A172 (cell line): Measurements from ENCODE around the gene MEN1. TPM values are rescaled to one million over a fixed set of nuclear protein-coding genes. Genes with fewer than 3 reads are reported as not detected.

Source experiments
- DNase-seq: peaks from one replicate; pipeline ENCODE4 v3.0.0-alpha.2; 2015; ENCODE audit warnings: low spot score
- total RNA-seq: library from RNA; depleted of rRNA; stranded (reverse); fragments of >200 nt; shearing (Covaris generic); gene quantifications from 2 replicates; pipeline ENCODE4 v1.2.3, GENCODE V29; 2014; rRNA removed

The MEN1 gene
- 14.3 and 15.0 TPM in 2 replicates for total RNA-seq

DNA sequence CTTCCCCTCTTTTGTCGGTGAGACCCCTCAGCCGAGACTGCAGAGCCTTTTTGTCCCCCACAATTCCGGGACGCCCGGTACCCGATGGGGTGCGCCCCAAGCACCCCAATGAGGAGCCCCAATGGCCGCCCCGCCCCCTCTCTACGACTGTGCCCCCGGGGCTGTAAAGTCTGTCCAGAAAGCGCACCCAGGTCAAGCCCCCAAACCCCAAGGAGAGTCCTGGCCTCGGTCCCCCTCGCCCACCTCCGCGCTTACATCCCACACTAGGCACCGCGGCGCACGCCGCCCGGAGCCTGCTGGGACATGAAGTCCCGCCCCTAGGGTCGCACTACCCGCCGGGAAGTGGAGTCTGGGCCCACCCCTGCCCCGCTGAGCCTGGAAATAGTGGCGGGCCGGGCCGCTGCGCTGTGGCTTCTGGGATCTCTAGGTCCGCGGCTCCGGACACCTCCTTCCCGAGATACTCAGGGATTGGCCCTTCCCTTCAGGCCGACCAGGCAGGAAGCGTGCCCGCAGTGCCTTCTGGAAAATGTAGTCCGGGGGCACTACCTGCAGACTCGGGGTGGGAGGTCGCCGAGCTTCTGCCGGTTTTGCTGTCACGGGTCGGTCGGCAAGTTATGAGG lies at the start of gene MEN1:
TSS of gene MEN1 (minus strand) at position 281 of the 620 bp plus-strand sequence. CDS start 442 bp downstream, outside the sequence.
- peak; percentile 87 for DNase-seq

DNA sequence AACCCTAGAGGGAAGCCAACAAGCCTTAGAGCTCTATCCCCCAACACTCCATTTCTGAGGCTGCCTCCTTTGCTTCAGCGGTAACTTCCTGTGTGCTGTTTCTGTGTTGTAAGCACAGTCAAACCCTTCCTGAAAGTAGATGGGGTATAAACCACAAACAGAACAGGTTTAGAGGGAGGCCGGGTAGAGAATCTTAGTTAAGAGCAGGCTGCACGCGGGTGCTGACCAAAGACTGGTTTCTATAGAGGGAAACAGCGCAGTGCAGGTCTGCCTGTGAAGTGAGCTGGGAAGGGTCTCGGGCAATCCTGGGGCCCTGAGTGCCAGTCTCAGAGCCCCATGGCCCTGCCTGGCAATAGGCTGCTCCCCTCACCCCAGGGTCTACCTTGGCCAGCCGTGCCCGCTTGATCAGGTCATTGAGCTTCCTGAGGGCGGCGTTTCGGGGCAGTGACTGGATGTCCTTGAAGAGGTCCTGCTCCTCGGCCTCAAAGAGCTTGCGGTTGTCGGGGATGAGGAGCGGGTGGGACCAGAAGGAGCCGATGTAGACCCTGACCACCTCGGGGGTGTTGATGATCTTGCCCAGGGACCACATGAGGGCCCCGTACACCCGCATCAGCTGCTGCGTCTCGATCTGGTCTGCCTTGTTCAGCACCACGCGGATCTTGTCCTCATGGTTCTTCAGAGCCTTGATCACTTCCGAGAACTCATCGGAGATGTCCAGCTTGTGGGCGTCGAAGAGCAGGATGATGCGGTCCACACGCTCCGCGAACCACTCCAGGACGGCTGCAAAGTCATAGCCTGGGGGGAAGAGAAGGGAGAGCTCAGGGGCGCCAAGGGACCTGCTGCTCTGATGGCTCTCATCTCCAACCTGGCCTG lies 49.4 kb upstream of the MEN1 start:
- no peak for DNase-seq

DNA sequence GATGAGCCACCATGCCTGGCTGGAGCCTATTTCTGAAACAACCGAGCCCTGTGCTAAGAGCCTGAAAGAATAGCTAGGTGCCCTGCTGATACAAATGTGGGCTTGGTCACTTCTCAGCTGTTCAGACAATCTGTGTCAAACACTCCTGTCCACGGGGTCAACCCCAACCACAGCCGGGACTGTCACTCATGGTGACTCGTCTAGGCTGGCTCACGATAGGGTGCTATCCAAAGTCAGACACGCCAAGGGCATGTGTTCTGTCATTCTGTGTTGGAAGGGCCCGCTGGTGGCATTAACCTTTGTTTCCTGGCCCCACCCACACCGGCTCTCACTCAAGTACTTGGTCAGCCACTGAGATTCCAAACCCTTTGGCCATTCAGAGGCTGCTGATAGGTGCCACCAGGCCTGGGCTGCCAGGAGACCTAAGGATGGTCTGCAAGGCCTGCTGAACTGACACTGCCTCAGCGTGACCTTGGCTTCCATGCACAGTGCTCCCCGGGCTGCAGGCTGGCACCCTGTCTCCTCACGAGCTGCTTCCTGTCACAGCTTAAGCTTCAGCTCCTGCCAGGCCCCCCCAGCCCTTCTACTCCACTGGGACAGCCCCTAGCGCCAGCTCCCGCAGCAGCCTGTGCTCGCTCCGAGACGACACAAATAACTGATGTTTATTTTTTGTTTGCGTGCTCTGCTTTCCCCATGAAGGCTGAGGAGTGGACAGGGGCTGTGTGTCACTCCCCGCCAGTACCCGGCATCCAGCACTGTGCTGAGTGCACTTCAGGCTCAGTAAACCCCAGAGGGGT lies 48.3 kb upstream of the MEN1 start:
- no peak for DNase-seq

DNA sequence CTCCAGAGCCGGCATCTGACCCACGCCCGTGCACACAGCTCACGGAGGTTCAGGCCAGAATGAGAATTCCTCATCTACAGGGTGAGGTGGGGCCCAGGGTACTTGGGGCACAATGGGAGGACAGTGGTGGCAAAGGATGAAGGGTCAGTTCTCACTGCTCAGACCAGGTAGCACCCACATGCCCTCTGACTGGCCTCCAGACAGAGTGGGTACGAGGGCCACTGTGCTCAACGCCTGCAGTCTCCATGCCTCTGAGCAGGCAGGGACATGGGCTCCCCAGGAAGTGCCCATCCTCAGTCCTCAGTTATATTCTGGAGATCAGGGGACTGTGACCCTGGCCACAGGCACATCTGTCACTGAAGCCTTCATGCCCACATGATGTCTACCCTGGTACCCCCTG lies 47.1 kb upstream of the MEN1 start:
- DNase-seq, result no peak

DNA sequence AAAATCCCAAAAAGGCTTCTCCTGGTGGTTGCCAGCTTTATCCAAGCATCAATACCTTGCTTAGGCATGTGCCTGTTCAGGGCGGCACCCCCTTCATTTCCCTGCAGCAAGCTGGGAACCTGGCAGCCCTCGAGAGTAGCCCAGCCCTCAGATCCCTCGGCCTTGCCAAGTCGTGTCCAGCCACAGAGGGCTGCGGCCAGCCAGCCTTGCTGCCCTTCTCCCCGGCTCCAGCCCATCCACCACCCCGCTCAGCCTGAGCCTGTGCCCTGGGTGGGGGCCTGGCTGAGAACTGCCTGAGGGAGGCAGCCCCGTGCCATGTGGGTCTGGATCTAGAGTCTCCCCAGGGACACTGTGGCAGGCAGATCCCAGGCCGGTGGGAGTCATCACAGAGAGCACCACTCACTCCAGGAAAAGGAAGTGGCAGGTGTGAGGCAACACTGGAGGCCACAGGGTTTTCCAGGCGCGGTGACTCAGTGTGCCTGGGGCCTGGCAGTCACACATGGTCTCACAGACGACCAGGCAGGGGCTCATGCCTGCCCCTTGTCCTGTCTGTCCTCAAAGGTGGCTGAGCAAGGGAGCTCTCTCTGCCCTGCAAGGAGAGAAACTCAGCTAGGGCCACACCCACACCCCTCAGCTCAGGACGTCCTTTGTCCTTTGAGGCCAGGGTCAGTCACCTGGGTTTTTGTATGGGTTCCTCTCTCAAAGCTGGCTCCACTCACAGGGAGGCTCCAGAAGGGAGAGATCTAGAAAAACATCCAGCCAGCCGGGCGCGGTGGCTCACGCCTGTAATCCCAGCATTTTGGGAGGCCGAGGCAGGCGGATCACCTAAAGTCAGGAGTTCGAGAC lies 46.3 kb upstream of the MEN1 start:
- peak; percentile 96 for DNase-seq

DNA sequence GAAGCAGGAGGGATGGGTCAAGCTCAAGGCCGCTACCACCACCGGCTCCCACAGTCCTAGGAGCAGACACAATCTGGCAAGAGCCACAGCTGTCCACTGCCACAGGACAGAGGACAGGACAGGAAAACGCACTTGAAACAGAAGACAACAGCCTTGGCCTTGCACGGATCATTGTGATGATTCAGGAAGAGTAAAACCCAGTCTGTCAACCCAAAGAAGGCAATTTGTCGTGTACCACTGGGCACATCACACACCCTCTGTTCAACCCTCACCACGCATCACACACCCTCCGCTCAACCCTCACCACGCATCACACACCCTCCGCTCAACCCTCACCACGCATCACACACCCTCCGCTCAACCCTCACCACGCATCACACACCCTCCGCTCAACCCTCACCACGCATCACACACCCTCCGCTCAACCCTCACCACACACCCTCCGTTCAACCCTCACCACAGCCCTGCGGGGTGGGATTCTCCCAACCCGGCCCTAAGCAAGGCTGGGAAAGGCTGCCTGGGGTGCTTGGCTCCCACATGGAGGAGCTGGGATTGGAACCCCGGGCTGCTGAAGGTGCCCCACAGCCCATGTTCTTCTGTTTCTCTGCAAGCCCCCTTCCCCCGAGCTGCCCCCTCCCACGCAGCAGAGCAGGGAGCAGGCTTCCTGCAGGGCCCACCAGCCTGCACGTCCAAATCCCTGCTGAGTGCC lies 45.4 kb upstream of the MEN1 start:
- no peak for DNase-seq

DNA sequence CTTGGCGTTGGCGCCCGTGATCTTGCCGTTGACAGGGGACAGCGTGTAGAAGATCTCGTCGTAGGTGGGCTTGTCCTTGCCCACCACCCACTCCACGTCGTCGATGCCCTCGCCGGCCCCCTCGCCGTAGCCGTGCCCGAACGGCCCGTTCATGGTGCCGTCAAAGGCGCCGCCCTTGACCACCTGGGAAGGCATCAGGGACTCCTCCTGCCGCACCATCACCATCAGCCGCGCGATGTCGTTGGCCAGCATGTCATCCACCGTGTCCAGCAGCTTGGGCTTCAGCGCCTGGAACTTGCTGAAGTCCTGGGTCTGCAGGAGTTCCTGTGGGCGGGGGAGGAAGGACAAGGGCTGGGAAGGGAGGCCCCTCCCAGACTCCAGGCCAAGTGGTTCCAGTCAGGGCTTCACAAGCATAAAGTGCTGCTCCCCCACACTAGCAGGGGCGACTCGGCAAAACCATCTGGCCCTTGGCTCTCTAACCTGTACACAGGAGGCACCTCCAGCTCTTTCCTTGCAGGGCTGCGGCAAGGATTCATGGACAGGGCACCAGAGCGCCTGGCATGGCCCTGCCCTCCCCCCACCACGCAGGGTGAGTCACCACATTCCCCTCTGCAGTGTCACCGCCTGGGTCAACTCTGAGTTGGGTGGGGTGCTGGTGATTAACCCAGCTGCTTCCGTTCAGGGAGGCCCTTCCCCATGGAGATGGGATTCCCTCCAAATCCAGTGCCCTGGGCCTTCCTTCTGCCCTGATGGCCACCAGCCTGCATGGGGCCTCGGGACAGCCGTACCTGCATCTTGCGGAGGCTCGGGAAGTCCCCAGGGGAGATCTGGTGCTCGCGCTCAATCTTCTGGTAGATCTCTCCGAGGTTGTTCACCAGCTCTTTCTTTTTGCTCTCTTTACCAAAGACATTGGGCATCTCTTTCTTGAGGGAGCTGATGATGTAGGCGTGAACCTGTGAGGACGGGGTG lies 44.5 kb upstream of the MEN1 start:
- peak; percentile 99 for DNase-seq

DNA sequence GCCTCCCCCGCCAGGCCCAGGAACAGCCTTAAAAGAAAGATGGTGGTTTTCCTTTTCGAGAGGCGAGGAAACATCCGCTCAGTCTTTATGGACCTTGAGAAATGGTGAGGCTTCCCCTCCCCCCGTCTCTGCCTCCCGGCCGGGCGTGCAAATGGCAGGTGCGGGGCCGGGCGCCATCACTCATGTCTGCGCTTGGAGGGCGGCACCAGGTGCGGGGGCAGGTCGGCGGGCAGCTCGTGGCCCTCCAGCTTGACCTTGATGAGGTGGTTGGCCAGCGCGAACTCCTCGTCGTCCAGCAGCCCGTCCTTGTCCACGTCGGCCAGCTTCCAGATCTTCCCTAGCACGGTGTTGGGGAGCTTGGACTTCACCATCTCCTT lies 43.8 kb upstream of the MEN1 start:
- DNase-seq, result no peak

DNA sequence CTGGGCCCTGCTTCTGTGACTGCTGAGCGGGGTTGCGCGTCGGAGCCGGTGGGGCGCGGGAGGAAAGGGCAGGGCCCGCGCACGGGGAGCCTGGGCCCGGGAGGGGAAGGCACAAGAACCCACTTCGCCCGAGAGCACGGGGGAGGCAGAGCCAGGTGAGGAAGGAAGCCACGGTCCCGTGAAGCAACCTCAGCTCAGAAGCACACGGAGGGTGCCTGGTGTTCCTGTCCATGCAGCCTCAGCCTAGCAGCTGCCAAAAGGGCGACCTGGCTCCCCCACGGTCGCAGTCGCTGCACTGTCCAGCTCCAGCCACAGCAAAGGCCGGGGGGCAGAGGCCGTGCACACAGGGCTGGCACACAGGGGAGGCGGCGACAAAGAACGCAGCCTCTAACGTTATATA lies 43.4 kb upstream of the MEN1 start:
- no peak for DNase-seq

DNA sequence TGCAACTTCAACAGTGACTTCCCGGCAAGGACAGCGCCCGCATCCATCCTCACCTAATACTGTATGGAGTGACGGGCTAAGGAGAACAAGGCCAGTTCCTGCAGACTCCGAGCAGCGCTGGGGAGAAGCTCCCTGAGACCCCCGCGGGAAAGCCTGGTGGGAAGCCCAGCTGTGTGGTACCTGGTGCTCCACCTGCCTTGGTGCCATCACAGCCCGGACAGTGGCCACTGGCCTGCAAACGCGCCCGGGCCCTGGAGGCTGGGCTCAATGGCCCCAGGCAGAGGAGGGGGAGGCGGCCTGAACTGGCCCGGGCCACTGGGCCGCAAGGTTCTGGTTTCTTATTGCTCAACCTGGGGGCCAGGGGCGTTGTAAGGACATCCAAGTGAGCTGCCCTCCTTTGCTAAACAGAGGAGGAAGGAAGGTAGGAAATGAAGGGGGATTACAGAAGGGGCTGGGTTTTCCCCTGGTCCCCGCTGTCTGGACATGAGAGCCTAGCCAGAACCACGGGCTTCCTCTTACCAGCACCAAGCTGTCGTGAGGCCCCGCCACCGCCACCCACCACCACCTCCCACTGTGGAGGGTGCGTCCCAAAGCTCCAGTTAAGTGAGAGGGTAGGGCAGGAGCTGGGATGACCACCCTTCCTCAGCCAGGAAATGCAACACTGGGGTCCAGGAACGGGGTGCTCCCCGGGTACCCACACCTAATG lies 42.6 kb upstream of the MEN1 start:
- DNase-seq, result no peak

DNA sequence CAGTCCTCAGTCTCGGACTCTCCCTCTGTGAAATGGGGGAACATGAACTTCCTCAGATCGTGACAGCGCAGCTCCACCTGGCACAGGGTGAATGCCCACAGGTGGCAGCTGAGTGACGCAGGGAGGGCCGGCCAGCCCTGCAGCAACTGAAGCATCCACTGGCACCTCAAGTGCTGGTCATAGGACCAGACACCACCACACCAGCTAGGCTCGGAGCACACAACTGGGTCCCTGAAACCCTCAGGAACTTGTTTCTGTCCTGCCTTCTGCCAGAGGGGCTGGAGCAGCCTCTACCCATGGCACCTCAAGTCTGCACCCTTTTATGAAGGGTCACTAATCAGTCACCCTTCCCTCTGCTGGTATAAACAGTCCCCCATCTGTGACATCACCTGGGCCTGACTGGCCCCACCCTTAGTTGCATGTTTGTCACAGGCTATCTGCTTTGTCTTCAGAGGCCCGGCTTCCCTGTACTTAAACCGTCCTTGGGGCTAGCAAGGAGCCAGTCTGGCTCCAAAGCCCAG lies 41.5 kb upstream of the MEN1 start:
- no peak for DNase-seq

DNA sequence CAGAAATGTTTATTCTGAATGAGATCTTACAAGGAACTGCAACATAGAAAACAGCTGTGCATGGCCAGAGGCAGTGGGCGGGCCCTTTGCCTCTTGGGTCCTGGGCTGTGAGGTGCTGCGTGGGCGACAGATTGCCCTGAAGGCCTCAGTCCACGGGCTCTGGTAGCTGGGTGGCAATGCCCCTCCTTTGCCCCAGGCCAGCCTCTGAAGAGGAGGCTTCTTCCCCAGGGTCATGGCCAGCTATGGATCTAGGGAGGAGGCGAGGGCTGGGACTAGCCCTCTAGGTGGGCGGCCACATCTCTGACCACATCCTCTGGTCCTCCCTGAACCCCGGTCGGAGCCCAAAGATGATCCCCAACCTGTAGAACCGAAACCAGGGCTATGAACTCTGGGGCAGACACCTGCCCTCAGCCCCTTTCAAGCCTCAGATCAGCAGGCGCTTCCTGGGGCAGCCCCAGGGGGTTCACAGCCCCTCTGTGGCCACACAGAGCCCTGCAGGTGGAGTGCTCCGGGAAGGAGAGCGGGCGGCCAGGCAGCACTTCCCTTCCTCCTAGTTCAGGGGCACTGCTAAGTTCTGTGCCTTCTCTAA lies 40.7 kb upstream of the MEN1 start:
- DNase-seq, result no peak

DNA sequence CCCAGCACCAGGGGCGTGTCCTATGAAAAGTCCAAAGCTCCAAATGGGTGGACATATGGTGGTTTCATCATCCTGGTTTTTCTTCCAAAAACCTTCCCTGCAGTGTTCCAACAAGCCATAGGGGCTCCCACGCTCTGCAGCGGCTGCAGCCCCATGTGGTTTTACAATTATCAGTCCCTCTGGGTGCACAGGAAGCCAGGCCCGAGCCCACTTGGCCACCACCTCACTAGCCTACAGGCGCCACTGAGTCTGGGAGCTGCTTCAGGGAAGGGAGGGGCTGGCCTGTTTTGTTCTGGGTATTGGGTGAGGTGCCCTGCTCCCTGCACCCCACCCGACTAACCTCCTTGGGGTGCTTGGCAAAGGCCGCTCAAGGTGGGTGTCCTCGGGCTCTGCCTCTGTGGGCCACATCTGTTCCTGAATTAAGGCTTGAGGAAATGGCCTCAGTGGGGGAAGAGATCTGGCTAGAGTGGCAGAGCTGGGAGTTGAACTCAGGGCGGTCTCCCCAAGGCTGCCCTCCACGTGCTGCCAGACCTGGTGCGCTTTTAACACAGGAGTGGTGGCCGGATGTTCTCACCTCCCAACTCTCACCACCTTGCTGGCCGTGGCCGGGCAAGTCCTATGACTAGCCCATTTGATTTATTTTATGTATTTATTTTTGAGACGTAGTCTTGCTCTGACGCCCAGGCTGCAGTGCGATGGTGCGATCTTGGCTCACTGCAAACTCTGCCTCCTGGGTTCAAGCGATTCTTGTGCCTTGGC lies 39.4 kb upstream of the MEN1 start:
- no peak for DNase-seq

DNA sequence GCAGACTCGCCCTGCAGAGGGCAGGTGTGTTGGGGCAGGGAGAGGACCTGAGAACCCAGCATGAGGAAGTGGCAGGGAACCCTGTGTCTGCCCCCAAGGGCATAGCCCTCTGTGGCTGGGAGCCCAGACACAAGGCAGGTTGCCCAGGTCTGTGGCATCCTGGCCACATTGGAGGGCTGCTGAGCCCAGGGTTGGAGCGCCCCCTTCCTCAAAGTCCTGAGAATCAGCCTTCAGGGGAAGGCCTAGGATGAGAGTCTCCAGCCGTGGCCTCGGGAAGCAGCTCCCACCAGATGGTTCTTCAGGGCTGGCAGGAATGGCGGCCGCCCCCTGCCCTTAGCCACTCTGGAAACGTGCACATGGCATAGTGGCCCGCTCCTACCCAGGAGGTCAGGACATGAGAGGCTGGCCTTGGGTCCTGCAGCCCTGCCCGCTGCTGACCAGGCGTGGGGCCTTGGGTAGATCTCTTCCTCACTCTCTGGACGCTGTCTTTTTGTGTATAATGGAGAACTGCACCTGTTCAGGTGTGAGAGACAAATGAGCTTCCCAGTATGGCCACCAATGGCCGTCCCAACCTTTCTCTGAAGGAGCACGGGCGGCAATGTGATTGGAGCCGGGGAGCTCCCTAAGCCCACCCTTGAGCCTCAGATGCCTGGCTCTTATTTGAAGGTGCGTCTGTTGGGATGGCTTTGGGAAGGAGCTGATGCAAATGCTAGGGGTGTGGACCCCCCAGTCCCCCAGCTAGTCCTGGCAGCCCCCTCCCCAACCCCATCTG lies 38.7 kb upstream of the MEN1 start:
- DNase-seq, result no peak

DNA sequence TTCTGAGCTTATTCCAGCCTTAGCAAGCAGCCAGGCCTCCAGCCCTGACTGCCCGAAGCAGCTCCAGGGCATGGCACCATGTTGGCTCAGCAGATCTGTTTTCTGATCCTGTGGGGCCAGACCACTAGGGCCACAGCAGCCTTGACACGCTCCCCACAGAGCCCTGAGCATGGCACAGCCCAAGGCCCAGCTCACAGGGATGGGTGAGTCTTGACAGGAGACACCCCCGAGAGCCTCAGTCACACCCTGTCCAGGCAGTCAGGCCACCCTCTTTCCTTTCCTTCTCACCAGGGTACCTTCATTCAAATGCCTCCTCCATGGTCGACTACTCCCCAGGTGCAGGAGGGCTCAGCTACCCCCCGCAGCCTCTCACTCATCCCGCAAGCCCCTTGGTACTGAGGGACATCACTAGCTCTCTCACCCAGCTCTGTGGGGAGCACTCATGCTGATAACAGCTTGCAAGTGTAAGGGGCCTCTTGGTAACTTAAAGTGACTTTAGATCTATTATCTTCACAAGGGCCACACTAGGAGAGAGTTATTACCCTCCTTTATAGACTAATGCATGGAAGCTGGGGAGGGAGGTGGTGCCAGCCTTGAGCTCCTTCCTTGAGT lies 38.0 kb upstream of the MEN1 start:
- DNase-seq, result no peak

DNA sequence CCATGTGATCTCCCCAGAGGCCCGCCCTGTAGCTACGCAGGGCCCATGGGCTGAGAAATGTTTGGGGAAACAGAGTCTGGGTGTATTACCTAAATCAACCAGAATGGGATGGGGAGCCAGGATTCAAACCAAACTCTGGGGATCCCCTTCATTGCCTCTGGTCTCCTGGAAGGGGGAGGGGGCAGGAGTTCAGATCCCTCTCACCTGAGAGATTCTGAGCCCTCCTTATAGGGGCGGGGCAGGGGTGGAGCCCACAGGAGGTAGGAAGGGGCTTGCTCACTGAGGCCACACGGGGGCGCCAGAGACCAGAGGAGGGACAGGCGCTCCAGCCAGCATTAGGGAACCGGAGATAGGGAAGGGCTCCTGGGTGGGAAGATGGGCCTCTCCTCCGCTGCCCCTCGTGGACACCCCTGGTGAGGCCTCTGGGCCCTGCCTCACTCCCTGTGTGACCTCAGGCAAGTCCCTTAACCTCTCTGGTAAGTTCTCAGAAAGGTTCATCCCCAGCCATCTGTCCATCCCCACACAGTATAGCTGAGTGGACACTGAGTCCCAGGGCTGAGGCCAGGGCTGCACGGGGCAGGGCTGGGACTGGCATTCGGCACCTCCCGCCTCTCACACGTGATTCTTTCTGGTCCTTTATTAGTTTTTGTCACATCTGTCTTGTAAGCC lies 36.8 kb upstream of the MEN1 start:
- DNase-seq, result peak; percentile 83
